Tibial nerve (tissue), 4 donors: ENCODE data around the gene DLGAP1. TPM values are rescaled to one million over a fixed set of nuclear protein-coding genes. Genes with fewer than 3 reads are reported as not detected.
"Not testable (repeated sequence)": the region's sequence is repeated elsewhere in the genome, so short reads cannot be mapped to it uniquely, and the experiment has no call there.

Source experiments
- DNase-seq, 2 donors: peaks; one replicate each; pipeline ENCODE4 v3.0.0-alpha.2; 2019; ENCODE audit warnings: low spot score in 2 of 2
- H3K27ac ChIP-seq, 4 donors: fragments of 200-600 bp; sonication (generic) in 3 of 4; one replicate each; pipeline ENCODE4 v1.5.1; 2017 to 2019; ENCODE audit warnings: mild to moderate bottlenecking in 1 of 4
- H3K27me3 ChIP-seq, 2 donors: fragments of 200-600 bp; sonication (generic) in 1 of 2; one replicate each; pipeline versions ENCODE4 v1.5.1 to v1.6.0; 2017 to 2019
- H3K36me3 ChIP-seq, 3 donors: fragments of 200-600 bp; sonication (generic); one replicate each; pipeline ENCODE4 v1.5.1; 2018 to 2019
- H3K4me1 ChIP-seq, 4 donors: fragments of 200-600 bp; sonication (generic) in 3 of 4; one replicate each; pipeline ENCODE4 v1.5.1; 2017 to 2019
- H3K4me3 ChIP-seq, 4 donors: fragments of 200-600 bp; sonication (generic) in 3 of 4; one replicate each; pipeline ENCODE4 v1.5.1; 2017 to 2019; ENCODE audit warnings: mild to moderate bottlenecking in 1 of 4, moderate library complexity in 1 of 4
- H3K9me3 ChIP-seq, 4 donors: fragments of 200-600 bp; sonication (generic) in 3 of 4; one replicate each; pipeline ENCODE4 v1.5.1; 2017 to 2019
- EP300 ChIP-seq, 2 donors: sonication (generic); formaldehyde crosslinking; IDR thresholded peaks; one replicate each; pipeline ENCODE4 v1.6.1; 2017; ENCODE audit warnings: antibody characterized with exemption in 2 of 2, mild to moderate bottlenecking in 1 of 2
- POLR2A ChIP-seq, 2 donors: fragments of 450-650 bp; IDR thresholded peaks; one replicate each; pipeline ENCODE4 v1.6.1; 2017; ENCODE audit warnings: antibody characterized with exemption in 2 of 2, mild to moderate bottlenecking in 2 of 2, moderate library complexity in 2 of 2
- WGBS, 2 donors: methylation state at CpG; one replicate each; pipeline ENCODE4 v1.1.5; 2018; 5-methylcytosine and 5-hydroxymethylcytosine counted together
- total RNA-seq, 4 donors: library from RNA; depleted of rRNA; stranded (reverse); fragments of >200 nt; gene quantifications; one replicate each; pipeline ENCODE4 v1.1.0, GENCODE V29; 2016
- TF ChIP-seq, protein P1 (sequence below), 5 experiments: fragments of 200-600 bp in 3 of 5; fragments of 450-650 bp in 2 of 5; sonication (generic) in 3 of 5; IDR thresholded peaks; one replicate each; pipeline ENCODE4 v1.5.1; 2016 to 2019; ENCODE audit warnings: antibody characterized with exemption in 5 of 5, mild to moderate bottlenecking in 3 of 5, moderate library complexity in 2 of 5

DLGAP1 gene
- total RNA-seq, 4 donors from 2014 or later, result 1.5 to 18.3 (median 2.5) TPM

DNA sequence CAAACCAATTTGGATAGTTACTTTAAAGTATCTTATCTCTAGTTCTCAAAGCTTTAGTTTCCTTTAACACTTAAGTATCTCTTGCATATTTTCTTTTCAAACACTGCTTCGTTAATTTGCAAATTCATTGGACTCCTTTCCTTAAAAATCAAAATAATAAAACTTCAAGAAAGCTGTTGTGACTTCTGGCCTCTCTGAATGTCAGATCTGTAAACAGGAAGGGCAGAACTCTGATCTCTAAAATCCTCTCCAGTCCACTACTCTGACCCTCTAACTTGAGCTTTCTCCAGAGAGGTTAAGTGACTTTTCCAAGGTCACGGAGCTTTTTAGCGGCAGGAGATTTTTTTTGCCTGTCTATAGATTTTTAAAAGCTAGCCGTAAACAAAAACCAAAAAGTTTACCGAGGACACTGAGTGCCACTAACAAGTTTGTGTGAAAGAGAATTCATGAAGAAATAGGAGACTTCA lies 849.6 kb downstream of the DLGAP1 start:
- no peak for DNase-seq
- no peaks in the 10 kb centered on the region for H3K9me3 ChIP-seq
- H3K4me3 ChIP-seq, result peak overlapping the region; percentile 23 to 49 (median 40)
- no peak for TF ChIP-seq POLR2A (IDR thresholded peaks at IDR 0.05)
- no peak for TF ChIP-seq EP300 (IDR thresholded peaks at IDR 0.05)
- TF ChIP-seq, protein P1, sequence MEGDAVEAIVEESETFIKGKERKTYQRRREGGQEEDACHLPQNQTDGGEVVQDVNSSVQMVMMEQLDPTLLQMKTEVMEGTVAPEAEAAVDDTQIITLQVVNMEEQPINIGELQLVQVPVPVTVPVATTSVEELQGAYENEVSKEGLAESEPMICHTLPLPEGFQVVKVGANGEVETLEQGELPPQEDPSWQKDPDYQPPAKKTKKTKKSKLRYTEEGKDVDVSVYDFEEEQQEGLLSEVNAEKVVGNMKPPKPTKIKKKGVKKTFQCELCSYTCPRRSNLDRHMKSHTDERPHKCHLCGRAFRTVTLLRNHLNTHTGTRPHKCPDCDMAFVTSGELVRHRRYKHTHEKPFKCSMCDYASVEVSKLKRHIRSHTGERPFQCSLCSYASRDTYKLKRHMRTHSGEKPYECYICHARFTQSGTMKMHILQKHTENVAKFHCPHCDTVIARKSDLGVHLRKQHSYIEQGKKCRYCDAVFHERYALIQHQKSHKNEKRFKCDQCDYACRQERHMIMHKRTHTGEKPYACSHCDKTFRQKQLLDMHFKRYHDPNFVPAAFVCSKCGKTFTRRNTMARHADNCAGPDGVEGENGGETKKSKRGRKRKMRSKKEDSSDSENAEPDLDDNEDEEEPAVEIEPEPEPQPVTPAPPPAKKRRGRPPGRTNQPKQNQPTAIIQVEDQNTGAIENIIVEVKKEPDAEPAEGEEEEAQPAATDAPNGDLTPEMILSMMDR (IDR thresholded peaks at IDR 0.05), result no peak
- 1 to 5% methylated on average over 5 of the region's 5 CpGs for WGBS, 2 donors
- peak overlapping the region; percentile 74 to 97 (median 88) for H3K27ac ChIP-seq
- H3K4me1 ChIP-seq, result peaks cover 0 to 38% (median 12%) of the 10 kb centered on the region in 4 donors
- no peaks in the 10 kb centered on the region for H3K27me3 ChIP-seq
- no peaks in the 10 kb centered on the region for H3K36me3 ChIP-seq

- no peak for DNase-seq
- Histone ChIP-seq H3K27me3 (no peaks in the 10 kb centered on the region), H3K9me3 (no peaks in the 10 kb centered on the region), H3K4me3 (peak overlapping the region in 3 of 4 donors; percentile 35 to 49 (median 45)), H3K4me1 (peaks cover 0 to 44% (median 12%) of the 10 kb centered on the region in 4 donors), H3K36me3 (no peaks in the 10 kb centered on the region), H3K27ac (peak overlapping the region; percentile 74 to 97 (median 88))
- WGBS, 2 donors, result 2% methylated on average over 12 of the region's 12 CpGs
- peak in 1 of 2 donors; percentile 81 for TF ChIP-seq EP300 (IDR thresholded peaks at IDR 0.05)
- TF ChIP-seq, protein P1 (IDR thresholded peaks at IDR 0.05), result peak in 1 of 5 experiments; percentile 27
- peak in 1 of 2 donors; percentile 3 for TF ChIP-seq POLR2A (IDR thresholded peaks at IDR 0.05)
Observed at GRCh38 chr18:3604498-3605408, 850.4 kb downstream of the DLGAP1 start.

- DNase-seq, result no peak
- Histone ChIP-seq H3K27me3 (no peaks in the 10 kb centered on the region), H3K9me3 (no peaks in the 10 kb centered on the region), H3K36me3 (no peaks in the 10 kb centered on the region), H3K4me1 (peaks cover 0 to 44% (median 12%) of the 10 kb centered on the region in 4 donors), H3K4me3 (peak overlapping the region; percentile 22 to 49 (median 40)), H3K27ac (peak overlapping the region; percentile 74 to 97 (median 88))
- 13 to 17% methylated on average over 4 of the region's 4 CpGs for WGBS, 2 donors
- TF ChIP-seq EP300 (IDR thresholded peaks at IDR 0.05) (no peak), POLR2A (IDR thresholded peaks at IDR 0.05) (no peak)
- TF ChIP-seq, protein P1 (IDR thresholded peaks at IDR 0.05), result no peak
Observed at GRCh38 chr18:3604235-3604497, 850.9 kb downstream of the DLGAP1 start.

DNA sequence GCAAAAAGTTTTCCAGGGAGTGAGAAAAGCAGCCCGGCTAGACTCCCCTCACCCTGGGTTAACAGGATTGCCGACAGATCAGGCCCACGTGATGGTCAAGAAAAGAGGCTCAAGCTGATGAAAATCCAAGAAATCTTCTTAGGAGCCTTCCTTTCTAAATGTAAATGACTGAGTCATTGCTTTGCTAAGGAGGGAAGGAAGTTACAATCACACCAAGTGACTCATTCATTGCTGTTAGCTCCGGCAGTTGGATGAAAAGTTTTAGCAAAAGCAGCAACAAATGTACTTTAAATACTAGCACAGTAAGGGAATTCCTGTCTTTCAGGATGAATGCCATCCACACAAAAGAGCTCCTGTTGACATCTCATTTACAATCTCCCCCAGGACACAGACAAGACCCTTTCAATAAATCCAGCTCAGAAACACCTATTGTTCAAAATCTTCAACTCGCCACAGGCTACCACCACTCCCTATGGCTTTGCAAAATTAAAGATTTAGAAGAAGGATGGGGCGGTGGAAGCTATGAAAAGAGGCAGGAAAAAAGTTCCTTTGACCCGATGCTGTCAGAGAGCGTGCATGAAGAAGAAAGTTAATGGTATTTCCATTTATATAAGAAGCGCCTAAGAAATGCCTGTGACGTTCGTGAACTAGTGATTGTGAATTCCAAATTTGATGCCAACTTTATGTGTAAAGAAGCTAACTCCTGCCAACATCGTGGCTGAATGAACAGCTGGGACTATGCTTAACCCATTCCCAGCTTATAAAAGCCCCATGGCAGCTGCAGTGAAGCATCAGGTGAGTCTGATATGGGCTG lies 851.5 kb downstream of the DLGAP1 start:
- TF ChIP-seq EP300 (IDR thresholded peaks at IDR 0.05), result peak in 1 of 2 donors; percentile 78
- TF ChIP-seq, protein P1 (IDR thresholded peaks at IDR 0.05), result no peak
- TF ChIP-seq POLR2A (IDR thresholded peaks at IDR 0.05), result peak in 1 of 2 donors; percentile 23
- no peaks in the 10 kb centered on the region for H3K36me3 ChIP-seq
- 4 to 8% methylated on average over 12 of the region's 12 CpGs for WGBS, 2 donors
- DNase-seq, result no peak
- peaks cover 0 to 49% (median 12%) of the 10 kb centered on the region in 4 donors for H3K4me1 ChIP-seq
- no peaks in the 10 kb centered on the region for H3K27me3 ChIP-seq
- peak overlapping the region; percentile 74 to 97 (median 88) for H3K27ac ChIP-seq
- no peaks in the 10 kb centered on the region for H3K9me3 ChIP-seq
- peak overlapping the region; percentile 22 to 49 (median 40) for H3K4me3 ChIP-seq

DNA sequence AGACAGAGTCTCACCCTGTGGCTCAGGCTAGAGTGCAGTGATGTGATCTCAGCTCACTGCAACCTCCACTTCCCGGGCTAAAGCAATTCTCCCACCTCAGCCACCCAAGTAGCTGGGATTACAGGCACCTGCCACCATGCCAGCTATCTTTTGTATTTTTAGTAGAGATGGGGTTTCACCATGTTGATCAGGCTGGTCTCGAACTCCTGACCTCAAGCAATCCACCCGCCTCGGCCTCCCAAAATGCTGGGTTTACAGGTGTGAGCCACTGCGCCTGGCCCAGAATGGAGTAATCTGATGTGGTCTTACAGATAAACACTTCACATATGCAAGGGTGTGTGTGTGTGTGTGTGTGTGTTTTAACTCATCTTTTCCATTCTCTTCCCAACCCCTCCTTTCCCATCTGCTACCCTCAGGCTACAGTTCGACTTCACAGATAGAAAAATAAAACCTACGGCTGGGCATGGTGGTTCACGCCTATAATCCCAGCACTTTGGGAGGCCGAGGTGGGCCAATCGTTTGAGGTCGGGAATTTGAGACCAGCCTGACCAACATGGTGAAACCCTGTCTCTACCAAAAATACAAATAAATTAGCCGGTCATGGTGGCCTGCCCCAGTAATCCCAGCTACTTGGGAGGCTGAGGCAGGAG lies 853.9 kb downstream of the DLGAP1 start:
- not testable (repeated sequence) for H3K27me3 ChIP-seq, H3K9me3 ChIP-seq, H3K4me3 ChIP-seq, DNase-seq, H3K36me3 ChIP-seq
- H3K4me1 ChIP-seq, result peaks cover 0 to 62% (median 26%) of the 10 kb centered on the region in 4 donors
- whole genome bisulfite sequencing, 2 donors, result 93 to 96% methylated on average over 12 of the region's 12 CpGs
- peak overlapping the region in 2 of 4 donors; percentile 33 to 97 for H3K27ac ChIP-seq
